DND-41 (cell line): ENCODE results near the gene NTN4.

Experiments used
- CTCF ChIP-seq: IDR thresholded peaks from 2 replicates; pipeline ENCODE4 v1.5.1; 2012; ENCODE audit warnings: borderline replicate concordance, low read length, moderate library complexity, mild to moderate bottlenecking; ENCODE audit not compliant: poor library complexity, severe bottlenecking; ENCODE audit errors: extremely low read depth
- EZH2 ChIP-seq: IDR thresholded peaks from 3 replicates; pipeline ENCODE4 v1.6.1; 2012; ENCODE audit warnings: borderline replicate concordance, low read depth, mild to moderate bottlenecking, moderate library complexity, low read length, inconsistent platforms; ENCODE audit not compliant: severe bottlenecking

- TF ChIP-seq CTCF (no peak), EZH2 (no peak)
Observed at GRCh38 chr12:95608252-95609033, 182.1 kb downstream of the NTN4 start.
